Fibroblast of skin of back (primary cell): ENCODE measurements around the gene NDUFB1. TPM values are rescaled to one million over a fixed set of nuclear protein-coding genes. Genes with fewer than 3 reads are reported as not detected.

Experiments
- DNase-seq: peaks from one replicate; pipeline ENCODE4 v3.0.0-alpha.2; 2013
- polyA plus RNA-seq, 2 experiments: library from polyadenylated mRNA; unstranded; fragments of 120-200 nt; gene quantifications; one replicate each; pipeline ENCODE4 v1.2.1, GENCODE V29; 2013; ENCODE audit not compliant: insufficient read length in 2 of 2

NDUFB1 gene
- 94.8 TPM for polyA plus RNA-seq (2013, experiment 1 of 2; ENCODE audit: insufficient read length)
- 63.3 TPM for polyA plus RNA-seq (2013, experiment 2 of 2; ENCODE audit: insufficient read length)

GRCh38 chr14:92121670-92122350 lies at the start of gene NDUFB1, which contains the start of gene CPSF2:
Gene NDUFB1, minus strand, starts transcription at chr14:92121706. Its CDS starts 4,069 bp downstream, at chr14:92117637.
Gene CPSF2, plus strand, starts transcription at chr14:92121969. Its CDS starts 9,016 bp downstream, at chr14:92130985.
- DNase-seq: peak; percentile 82

GRCh38 chr14:92164958-92165357 lies 43.5 kb upstream of the NDUFB1 start:
- no peak for DNase-seq

GRCh38 chr14:92161521-92161920 lies 40.0 kb upstream of the NDUFB1 start:
- DNase-seq: no peak

GRCh38 chr14:92160619-92161018 lies 39.1 kb upstream of the NDUFB1 start:
- peak; percentile 40 for DNase-seq

GRCh38 chr14:92154283-92154942 lies 32.9 kb upstream of the NDUFB1 start:
- DNase-seq: peak; percentile 20

- no peak for DNase-seq
Observed at GRCh38 chr14:92153581-92153980, 32.1 kb upstream of the NDUFB1 start.

GRCh38 chr14:92144708-92145107 lies 23.2 kb upstream of the NDUFB1 start:
- no peak for DNase-seq

- DNase-seq: no peak
Observed at GRCh38 chr14:92143962-92144361, 22.5 kb upstream of the NDUFB1 start.

GRCh38 chr14:92143309-92143708 lies 21.8 kb upstream of the NDUFB1 start:
- no peak for DNase-seq

GRCh38 chr14:92135269-92135668 lies 13.8 kb upstream of the NDUFB1 start:
- DNase-seq: peak; percentile 35

- DNase-seq: no peak
Observed at GRCh38 chr14:92134456-92134855, 12.9 kb upstream of the NDUFB1 start.

- no peak for DNase-seq
Observed at GRCh38 chr14:92122761-92123160, 1.3 kb upstream of the NDUFB1 start.

- DNase-seq: peak; percentile 42
Observed at GRCh38 chr14:92122351-92122677, 808 bp upstream of the NDUFB1 start.

GRCh38 chr14:92121207-92121669 lies 268 bp downstream of the NDUFB1 start:
- peak; percentile 25 for DNase-seq

- no peak for DNase-seq
Observed at GRCh38 chr14:92109490-92109889, 12.0 kb downstream of the NDUFB1 start.

- no peak for DNase-seq
Observed at GRCh38 chr14:92108345-92109254, 12.9 kb downstream of the NDUFB1 start.

- peak; percentile 99 for DNase-seq
Observed at GRCh38 chr14:92106143-92106926, 15.2 kb downstream of the NDUFB1 start, which contains the start of gene ATXN3. Gene ATXN3, minus strand, starts transcription at chr14:92106582. Its CDS starts 30 bp downstream, at chr14:92106552.

- DNase-seq: no peak
Observed at GRCh38 chr14:92105893-92106142, 15.7 kb downstream of the NDUFB1 start.

- DNase-seq: no peak
Observed at GRCh38 chr14:92105073-92105892, 16.2 kb downstream of the NDUFB1 start.

- DNase-seq: no peak
Observed at GRCh38 chr14:92103363-92103989, 18.0 kb downstream of the NDUFB1 start.

- DNase-seq: no peak
Observed at GRCh38 chr14:92099802-92100201, 21.7 kb downstream of the NDUFB1 start.
